H9 (cell line): ENCODE results near the gene TEX53. TPM values are rescaled to one million over a fixed set of nuclear protein-coding genes. Genes with fewer than 3 reads are reported as not detected.

Source experiments
- DNase-seq: peaks from one replicate; pipeline ENCODE4 v3.0.0-alpha.2; 2017
- H2AFZ ChIP-seq: one replicate; pipeline ENCODE4 v1.6.1; 2013; ENCODE audit warnings: mild to moderate bottlenecking, low read length, control low read depth, moderate library complexity
- H2AK5ac ChIP-seq: 2 replicates; pipeline ENCODE4 v1.6.1; 2013; ENCODE audit warnings: low read length, control low read depth, mixed read lengths; ENCODE audit not compliant: insufficient read length
- H2BK120ac ChIP-seq: one replicate; pipeline ENCODE4 v1.6.1; 2013; ENCODE audit warnings: low read depth, mild to moderate bottlenecking, low read length, control low read depth, inconsistent platforms; ENCODE audit not compliant: poor library complexity, severe bottlenecking
- H2BK12ac ChIP-seq: 2 replicates; pipeline ENCODE4 v1.6.1; 2013; ENCODE audit warnings: low read length, control low read depth, mixed read lengths, low read depth; ENCODE audit not compliant: insufficient read length
- H2BK15ac ChIP-seq: 2 replicates; pipeline ENCODE4 v1.6.1; 2013; ENCODE audit warnings: low read depth, low read length, control low read depth
- H2BK20ac ChIP-seq: one replicate; pipeline ENCODE4 v1.6.1; 2013; ENCODE audit warnings: low read depth, mild to moderate bottlenecking, low read length, control low read depth, inconsistent platforms; ENCODE audit not compliant: poor library complexity, severe bottlenecking
- H2BK5ac ChIP-seq: 2 replicates; pipeline ENCODE4 v1.6.1; 2013; ENCODE audit warnings: low read length, control low read depth, mixed read lengths; ENCODE audit not compliant: insufficient read length
- H3K14ac ChIP-seq: 2 replicates; pipeline ENCODE4 v1.6.1; 2013; ENCODE audit warnings: low read length, control low read depth; ENCODE audit not compliant: insufficient read depth
- H3K18ac ChIP-seq: 2 replicates; pipeline ENCODE4 v1.6.1; 2013; ENCODE audit warnings: low read depth, mild to moderate bottlenecking, mixed read lengths, low read length, control low read depth; ENCODE audit not compliant: insufficient read length
- H3K23ac ChIP-seq: 2 replicates; pipeline ENCODE4 v1.6.1; 2013; ENCODE audit warnings: low read length, control low read depth, mixed read lengths, low read depth; ENCODE audit not compliant: insufficient read length
- H3K23me2 ChIP-seq: 2 replicates; pipeline ENCODE4 v1.6.1; 2013; ENCODE audit warnings: low read depth, mild to moderate bottlenecking, mixed read lengths, low read length, control low read depth; ENCODE audit not compliant: insufficient read length, poor library complexity, severe bottlenecking
- H3K27ac ChIP-seq: 2 replicates; pipeline ENCODE4 v1.5.1; 2013; ENCODE audit warnings: low read length, control low read depth, mixed read lengths, low read depth; ENCODE audit not compliant: insufficient read length
- H3K27me3 ChIP-seq: 2 replicates; pipeline ENCODE4 v1.6.1; 2013; ENCODE audit warnings: low read length, control low read depth, inconsistent platforms; ENCODE audit not compliant: insufficient read depth
- H3K4ac ChIP-seq: 2 replicates; pipeline ENCODE4 v1.6.1; 2013; ENCODE audit warnings: low read depth, mild to moderate bottlenecking, control low read depth, inconsistent platforms, low read length, moderate library complexity
- H3K4me1 ChIP-seq: 2 replicates; pipeline ENCODE4 v1.6.1; 2013; ENCODE audit warnings: low read length, control low read depth, inconsistent platforms; ENCODE audit not compliant: insufficient read depth
- H3K4me2 ChIP-seq: 2 replicates; pipeline ENCODE4 v1.6.1; 2013; ENCODE audit warnings: low read length, control low read depth, mixed read lengths; ENCODE audit not compliant: insufficient read length, insufficient read depth
- H3K56ac ChIP-seq: 2 replicates; pipeline ENCODE4 v1.6.1; 2013; ENCODE audit warnings: low read depth, mild to moderate bottlenecking, mixed read lengths, low read length, control low read depth; ENCODE audit not compliant: insufficient read length
- H3K79me1 ChIP-seq: 2 replicates; pipeline ENCODE4 v1.6.1; 2013; ENCODE audit warnings: low read depth, mild to moderate bottlenecking, moderate library complexity, low read length, control low read depth, inconsistent platforms; ENCODE audit not compliant: insufficient read depth, poor library complexity, severe bottlenecking
- H3K79me2 ChIP-seq: 2 replicates; pipeline ENCODE4 v1.6.1; 2013; ENCODE audit warnings: low read length, control low read depth, inconsistent platforms; ENCODE audit not compliant: insufficient read depth
- H3K9ac ChIP-seq: 2 replicates; pipeline ENCODE4 v1.6.1; 2013; ENCODE audit warnings: low read length, control low read depth, mixed read lengths; ENCODE audit not compliant: insufficient read length; ENCODE audit errors: extremely low read depth
- H3K9me3 ChIP-seq: one replicate; pipeline ENCODE4 v1.6.1; 2013; ENCODE audit warnings: low read depth, low read length, inconsistent platforms; ENCODE audit not compliant: control insufficient read depth
- H3T11ph ChIP-seq: one replicate; pipeline ENCODE4 v1.6.1; 2013; ENCODE audit warnings: mild to moderate bottlenecking, low read length, control low read depth, inconsistent platforms
- H4K20me1 ChIP-seq: one replicate; pipeline ENCODE4 v1.6.1; 2013; ENCODE audit not compliant: control insufficient read depth, insufficient read length, insufficient read depth
- H4K5ac ChIP-seq: 2 replicates; pipeline ENCODE4 v1.6.1; 2013; ENCODE audit warnings: low read depth, mild to moderate bottlenecking, mixed read lengths, low read length, control low read depth; ENCODE audit not compliant: insufficient read length
- H4K8ac ChIP-seq: replicated peaks from 2 replicates; pipeline ENCODE4 v1.6.1; 2013; ENCODE audit warnings: low read length, control low read depth, mixed read lengths, low read depth; ENCODE audit not compliant: insufficient read length
- H4K91ac ChIP-seq: 2 replicates; pipeline ENCODE4 v1.6.1; 2013; ENCODE audit warnings: low read depth, mild to moderate bottlenecking, moderate library complexity, mixed read lengths, low read length, control low read depth; ENCODE audit not compliant: insufficient read length
- H3K27ac Mint-ChIP-seq, 3 experiments: 2 replicates in 2 of 3; 3 replicates in 1 of 3; pipeline ENCODE4 v1.8.0; 2020 to 2021; ENCODE audit warnings: mixed read lengths in 3 of 3, mild to moderate bottlenecking in 1 of 3, moderate library complexity in 1 of 3
- H3K27me3 Mint-ChIP-seq: 2 replicates; pipeline ENCODE4 v1.8.0; 2021; ENCODE audit warnings: low read depth, mild to moderate bottlenecking, moderate library complexity, mixed read lengths
- H3K36me3 Mint-ChIP-seq, 3 experiments: 2 replicates in 2 of 3; 3 replicates in 1 of 3; pipeline ENCODE4 v1.8.0; 2020 to 2021; ENCODE audit warnings: low read depth in 3 of 3, mixed read lengths in 3 of 3; ENCODE audit not compliant: insufficient read depth in 1 of 3
- H3K4me1 Mint-ChIP-seq, 2 experiments: 2 replicates each; pipeline ENCODE4 v1.8.0; 2020; ENCODE audit warnings: mixed read lengths in 2 of 2
- H3K4me3 Mint-ChIP-seq, 2 experiments: 2 replicates in 1 of 2; 3 replicates in 1 of 2; pipeline ENCODE4 v1.8.0; 2020 to 2021; ENCODE audit warnings: mild to moderate bottlenecking in 2 of 2, mixed read lengths in 2 of 2, moderate library complexity in 1 of 2
- H3K9me3 Mint-ChIP-seq, 2 experiments: 2 replicates in 1 of 2; 3 replicates in 1 of 2; pipeline ENCODE4 v1.8.0; 2020; ENCODE audit warnings: mild to moderate bottlenecking in 2 of 2, mixed read lengths in 2 of 2, moderate library complexity in 1 of 2
- CTCF ChIP-seq: fragments of 200-600 bp; sonication (generic); conservative IDR thresholded peaks from 3 replicates; pipeline ENCODE4 v1.8.0; 2021; ENCODE audit warnings: antibody characterized with exemption, mild to moderate bottlenecking
- WGBS: extraction: QIAGEN DNeasy Blood & Tissue Kit; methylation state at CpG from one replicate; pipeline ENCODE4 v1.1.7; 2013; ENCODE audit warnings: missing lambda C conversion rate, low lambda C conversion rate, mixed read lengths; ENCODE audit not compliant: insufficient read length; ENCODE audit errors: extremely low coverage; 5-methylcytosine and 5-hydroxymethylcytosine counted together
- total RNA-seq: library from RNA; stranded (reverse); gene quantifications from 2 replicates; pipeline ENCODE4 v1.2.1, GENCODE V29; 2021

The TEX53 gene
- total RNA-seq, 1 experiment from 2014 or later = not detected

DNA sequence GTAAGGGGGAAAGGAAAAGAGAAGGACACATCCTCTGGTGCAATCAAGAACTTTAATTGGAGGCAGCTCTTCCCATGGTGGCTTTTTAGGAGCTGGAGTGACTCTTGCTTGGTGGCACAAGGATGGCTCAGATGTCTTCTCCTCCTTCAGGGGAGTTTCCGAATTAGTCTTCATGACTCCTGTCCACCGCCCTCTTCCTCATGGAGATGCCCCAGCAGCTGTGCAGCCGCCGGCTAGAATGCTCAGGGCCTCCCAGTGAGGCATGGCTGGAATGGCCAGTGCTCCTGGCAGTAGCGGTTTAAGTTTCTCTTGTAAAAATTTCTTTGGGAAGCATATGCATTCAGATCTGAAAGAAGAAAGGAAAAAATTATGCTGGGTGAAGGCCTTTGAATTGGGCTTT, 8.8 kb upstream of the TEX53 start:
- no peak overlapping the region for H2BK20ac ChIP-seq
- no peaks in the 10 kb centered on the region for H3K79me1 ChIP-seq
- Mint-ChIP-seq H3K36me3 (no peaks in the 10 kb centered on the region), H3K4me1 (peaks cover 13 to 18% of the 10 kb centered on the region in 2 experiments), H3K4me3 (no peak overlapping the region), H3K9me3 (no peaks in the 10 kb centered on the region), H3K27me3 (peaks cover 20% of the 10 kb centered on the region), H3K27ac (no peak overlapping the region)
- H3K56ac ChIP-seq = no peak overlapping the region
- H3K14ac ChIP-seq = no peak overlapping the region
- no peak overlapping the region for H3K23ac ChIP-seq
- H3K79me2 ChIP-seq = no peaks in the 10 kb centered on the region
- H3K23me2 ChIP-seq = no peaks in the 10 kb centered on the region
- H4K5ac ChIP-seq = no peak overlapping the region
- H2BK120ac ChIP-seq = no peak overlapping the region
- H4K91ac ChIP-seq = no peak overlapping the region
- no CpG with 5 or more reads among the region's 5 CpGs for WGBS
- no peak overlapping the region for H3T11ph ChIP-seq
- no peaks in the 10 kb centered on the region for H3K27me3 ChIP-seq
- no peak overlapping the region for H4K8ac ChIP-seq
- no peak for TF ChIP-seq CTCF
- H3K4me1 ChIP-seq = peaks cover 5% of the 10 kb centered on the region; the same call in 1 of the 2 replicates
- H4K20me1 ChIP-seq = no peaks in the 10 kb centered on the region
- no peak overlapping the region for H2AK5ac ChIP-seq
- no peak overlapping the region for H3K9ac ChIP-seq
- H3K4me2 ChIP-seq = no peak overlapping the region
- H3K9me3 ChIP-seq = no peaks in the 10 kb centered on the region
- H3K4ac ChIP-seq = no peak overlapping the region
- H3K18ac ChIP-seq = no peak overlapping the region
- H2BK12ac ChIP-seq = no peak overlapping the region
- H2BK15ac ChIP-seq = no peak overlapping the region
- H3K27ac ChIP-seq = no peak overlapping the region
- no peak for DNase-seq
- H2AFZ ChIP-seq = no peak overlapping the region
- H2BK5ac ChIP-seq = no peak overlapping the region
